Hepatocyte (in vitro differentiated cells): ENCODE results near the gene UBR2.

Experiments
- EZH2 ChIP-seq: fragments of 200-600 bp; sonication (generic); IDR thresholded peaks from 2 replicates; pipeline ENCODE4 v1.6.1; 2016; ENCODE audit warnings: antibody characterized with exemption, mild to moderate bottlenecking, borderline replicate concordance
- TF ChIP-seq, protein P1 (sequence below): fragments of 200-600 bp; sonication (generic); IDR thresholded peaks from 2 replicates; pipeline ENCODE4 v1.5.1; 2016; ENCODE audit warnings: antibody characterized with exemption, mild to moderate bottlenecking; ENCODE audit not compliant: poor library complexity

DNA sequence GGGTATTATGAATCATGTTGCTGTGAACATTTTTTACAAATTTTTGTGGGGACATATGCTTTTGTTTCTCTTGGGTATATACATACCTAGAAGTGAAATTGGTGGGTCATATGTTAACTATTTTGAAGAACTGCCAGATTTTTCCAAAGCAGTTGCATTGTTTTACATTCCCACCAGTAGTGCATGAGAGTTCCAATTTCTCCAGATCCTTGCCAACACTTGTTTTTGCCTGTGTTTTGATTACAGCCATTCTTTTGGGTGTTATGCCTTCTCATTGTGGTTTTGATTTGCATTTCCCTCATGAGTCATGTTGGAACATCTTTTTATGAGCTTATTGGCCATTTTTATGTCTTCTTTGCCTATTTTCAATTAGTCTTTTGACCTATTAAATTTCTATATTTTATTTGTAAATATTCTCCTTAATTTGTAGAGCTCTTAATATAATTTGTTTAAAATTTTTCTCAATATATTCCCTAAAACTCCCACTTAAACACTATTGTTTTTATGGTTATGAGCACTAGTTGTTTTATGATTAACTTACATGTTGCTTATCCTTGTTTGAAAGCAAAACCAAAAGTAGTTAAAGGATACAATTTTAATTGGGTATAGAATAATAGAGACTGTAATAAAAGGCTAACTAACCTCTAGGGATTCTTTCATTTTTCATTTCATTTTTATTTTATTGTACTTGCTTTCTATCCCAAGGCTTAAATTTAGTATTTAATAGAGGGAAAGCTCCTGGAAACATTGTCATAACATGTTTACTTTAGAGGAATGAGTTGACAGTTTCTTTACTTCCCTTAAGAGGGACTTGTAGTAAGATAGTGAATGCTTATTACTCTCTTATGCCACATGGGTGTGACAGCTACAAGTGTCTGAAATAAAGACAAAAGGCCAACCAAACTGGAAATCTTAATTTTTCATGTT, 5.5 kb downstream of the UBR2 start:
- TF ChIP-seq, protein P1, sequence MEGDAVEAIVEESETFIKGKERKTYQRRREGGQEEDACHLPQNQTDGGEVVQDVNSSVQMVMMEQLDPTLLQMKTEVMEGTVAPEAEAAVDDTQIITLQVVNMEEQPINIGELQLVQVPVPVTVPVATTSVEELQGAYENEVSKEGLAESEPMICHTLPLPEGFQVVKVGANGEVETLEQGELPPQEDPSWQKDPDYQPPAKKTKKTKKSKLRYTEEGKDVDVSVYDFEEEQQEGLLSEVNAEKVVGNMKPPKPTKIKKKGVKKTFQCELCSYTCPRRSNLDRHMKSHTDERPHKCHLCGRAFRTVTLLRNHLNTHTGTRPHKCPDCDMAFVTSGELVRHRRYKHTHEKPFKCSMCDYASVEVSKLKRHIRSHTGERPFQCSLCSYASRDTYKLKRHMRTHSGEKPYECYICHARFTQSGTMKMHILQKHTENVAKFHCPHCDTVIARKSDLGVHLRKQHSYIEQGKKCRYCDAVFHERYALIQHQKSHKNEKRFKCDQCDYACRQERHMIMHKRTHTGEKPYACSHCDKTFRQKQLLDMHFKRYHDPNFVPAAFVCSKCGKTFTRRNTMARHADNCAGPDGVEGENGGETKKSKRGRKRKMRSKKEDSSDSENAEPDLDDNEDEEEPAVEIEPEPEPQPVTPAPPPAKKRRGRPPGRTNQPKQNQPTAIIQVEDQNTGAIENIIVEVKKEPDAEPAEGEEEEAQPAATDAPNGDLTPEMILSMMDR = no peak
- no peak for TF ChIP-seq EZH2
